ENCODE results near the gene DSCAML1. TPM values are rescaled to one million over a fixed set of nuclear protein-coding genes. Genes with fewer than 3 reads are reported as not detected.

Gene DSCAML1
- total RNA-seq, 4 donors from 2014 or later, result 0.29 to 29.1 (median 3.4) TPM

DNA sequence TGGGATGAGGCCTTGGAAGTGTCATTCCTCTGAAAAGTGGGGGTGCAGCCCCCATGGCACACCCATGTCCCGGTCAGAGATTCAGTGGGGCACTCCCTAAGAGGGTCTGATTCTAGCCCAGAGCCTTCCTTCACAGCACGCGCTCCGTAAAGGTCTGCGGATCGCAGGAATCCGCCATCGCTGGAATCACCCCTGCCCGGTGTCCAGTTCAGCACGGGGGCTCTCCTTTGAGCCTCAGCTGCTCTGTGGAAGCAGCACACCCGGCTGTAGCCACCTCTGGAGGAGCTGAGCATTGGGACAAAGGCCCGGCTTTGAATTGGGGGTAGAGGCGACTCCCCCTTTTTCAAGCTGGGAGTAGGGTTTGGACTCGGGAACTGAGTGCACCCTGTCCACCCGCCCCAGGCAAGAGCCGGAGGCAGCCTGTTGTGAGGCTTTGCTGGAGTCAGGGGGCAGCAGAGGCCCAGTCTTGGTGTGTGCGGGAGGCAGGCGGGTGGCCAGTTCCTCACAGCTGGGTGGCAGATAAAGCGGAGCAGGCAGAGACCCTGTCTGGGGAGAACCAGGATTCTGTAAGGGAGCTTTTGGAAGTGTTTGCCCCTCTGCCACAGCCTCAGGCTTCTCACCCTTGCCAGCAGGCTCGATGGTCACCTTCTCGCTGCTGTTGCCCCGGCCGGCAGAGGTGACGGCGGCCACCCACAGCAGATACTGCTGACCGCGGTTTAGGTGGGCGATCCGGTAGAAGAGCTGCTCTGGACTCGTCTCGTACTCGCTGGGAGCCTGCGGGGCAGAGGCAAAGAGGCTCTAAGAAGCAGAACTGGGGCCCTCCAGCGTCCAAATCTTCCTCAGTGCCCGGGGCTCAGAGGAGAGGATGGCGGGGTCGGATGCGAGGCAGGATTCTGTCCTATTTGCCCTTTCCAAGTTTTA, 353.5 kb downstream of the DSCAML1 start:
- Histone ChIP-seq H3K27me3 (no peaks in the 10 kb centered on the region), H3K9me3 (no peaks in the 10 kb centered on the region), H3K4me1 (no peaks in the 10 kb centered on the region), H3K36me3 (no peaks in the 10 kb centered on the region), H3K4me3 (no peak overlapping the region), H3K27ac (no peak overlapping the region)
- TF ChIP-seq POLR2A (IDR thresholded peaks at IDR 0.05), result no peak
- TF ChIP-seq, protein P1, sequence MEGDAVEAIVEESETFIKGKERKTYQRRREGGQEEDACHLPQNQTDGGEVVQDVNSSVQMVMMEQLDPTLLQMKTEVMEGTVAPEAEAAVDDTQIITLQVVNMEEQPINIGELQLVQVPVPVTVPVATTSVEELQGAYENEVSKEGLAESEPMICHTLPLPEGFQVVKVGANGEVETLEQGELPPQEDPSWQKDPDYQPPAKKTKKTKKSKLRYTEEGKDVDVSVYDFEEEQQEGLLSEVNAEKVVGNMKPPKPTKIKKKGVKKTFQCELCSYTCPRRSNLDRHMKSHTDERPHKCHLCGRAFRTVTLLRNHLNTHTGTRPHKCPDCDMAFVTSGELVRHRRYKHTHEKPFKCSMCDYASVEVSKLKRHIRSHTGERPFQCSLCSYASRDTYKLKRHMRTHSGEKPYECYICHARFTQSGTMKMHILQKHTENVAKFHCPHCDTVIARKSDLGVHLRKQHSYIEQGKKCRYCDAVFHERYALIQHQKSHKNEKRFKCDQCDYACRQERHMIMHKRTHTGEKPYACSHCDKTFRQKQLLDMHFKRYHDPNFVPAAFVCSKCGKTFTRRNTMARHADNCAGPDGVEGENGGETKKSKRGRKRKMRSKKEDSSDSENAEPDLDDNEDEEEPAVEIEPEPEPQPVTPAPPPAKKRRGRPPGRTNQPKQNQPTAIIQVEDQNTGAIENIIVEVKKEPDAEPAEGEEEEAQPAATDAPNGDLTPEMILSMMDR (IDR thresholded peaks at IDR 0.05), result peak; percentile 31 to 45 (median 36)
- intact Hi-C loops (cut with DNase I; ENCODE audit: low total_unique reads), result no loop called here
- peak in 1 of 2 donors; percentile 62 for DNase-seq

DNA sequence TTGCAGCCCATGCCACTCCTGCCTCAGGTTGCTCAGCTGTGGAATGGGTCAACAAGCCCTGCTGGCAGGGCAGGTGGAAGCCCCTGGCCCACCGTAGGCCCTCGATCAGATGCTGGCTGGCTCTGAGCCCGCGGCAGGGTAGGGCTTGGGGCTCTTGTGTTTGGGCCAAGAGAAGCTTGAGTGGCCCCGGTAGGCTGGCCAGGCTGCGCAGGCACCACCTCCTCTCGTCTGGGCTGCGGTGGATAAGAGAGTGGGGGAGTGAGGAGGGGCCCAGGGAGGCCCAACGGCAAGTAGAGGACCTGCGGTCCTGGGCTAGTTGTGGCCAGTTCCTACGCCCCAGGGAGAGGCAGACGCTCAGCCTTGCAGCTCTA, 354.2 kb downstream of the DSCAML1 start:
- intact Hi-C loops (cut with DNase I; ENCODE audit: low total_unique reads), result no loop called here
- H3K27me3 ChIP-seq, result no peaks in the 10 kb centered on the region

DNA sequence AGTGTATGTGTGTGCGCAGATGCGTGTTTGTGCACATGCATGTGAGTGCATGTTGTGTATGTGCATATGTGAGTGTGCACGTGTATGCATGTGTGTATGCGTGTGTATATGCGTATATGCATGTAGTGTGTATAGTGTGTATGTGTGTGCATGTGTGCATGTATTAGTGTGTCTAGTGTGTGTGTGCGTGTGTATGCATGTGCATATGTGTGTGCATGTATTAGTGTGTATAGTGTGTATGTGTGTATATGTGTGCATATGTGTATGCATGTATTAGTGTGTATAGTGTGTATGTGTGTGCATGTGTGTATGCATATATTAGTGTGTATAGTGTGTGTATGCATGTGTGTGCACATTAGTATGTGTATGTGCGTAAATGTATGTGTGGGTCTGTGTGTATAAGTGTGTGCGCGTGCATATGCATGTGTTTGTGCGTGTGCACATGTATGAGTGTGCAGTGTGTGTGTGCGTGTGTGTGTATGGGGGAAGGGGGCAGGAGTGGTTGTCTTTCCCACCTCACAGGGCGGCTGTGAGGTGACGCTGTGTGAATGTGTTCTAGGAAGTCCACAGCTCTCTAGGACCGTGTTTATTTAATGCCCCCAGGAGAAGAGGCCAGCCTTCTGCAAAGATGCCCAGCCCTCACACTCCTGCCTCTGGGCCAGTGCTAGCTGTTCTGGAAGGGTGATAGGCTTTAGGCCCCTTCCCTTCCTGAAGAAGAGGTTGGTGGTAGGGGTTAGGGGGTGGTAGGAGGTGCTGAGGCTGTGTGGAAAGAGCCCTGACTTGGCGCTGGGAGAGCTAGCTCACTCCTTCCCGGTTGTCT, 354.8 kb downstream of the DSCAML1 start:
- TF ChIP-seq POLR2A (IDR thresholded peaks at IDR 0.05), result no peak
- TF ChIP-seq, protein P1 (IDR thresholded peaks at IDR 0.05), result no peak
- Histone ChIP-seq H3K4me1 (no peaks in the 10 kb centered on the region), H3K9me3 (no peaks in the 10 kb centered on the region), H3K36me3 (no peaks in the 10 kb centered on the region), H3K27me3 (no peaks in the 10 kb centered on the region), H3K4me3 (no peak overlapping the region), H3K27ac (no peak overlapping the region)
- DNase-seq, result no peak
- intact Hi-C loops (cut with DNase I; ENCODE audit: low total_unique reads), result no loop called here

More for the DNA sequence above, 354.2 kb downstream of the DSCAML1 start:
- Histone ChIP-seq H3K4me3 (no peak overlapping the region), H3K9me3 (no peaks in the 10 kb centered on the region), H3K27ac (no peak overlapping the region), H3K36me3 (no peaks in the 10 kb centered on the region), H3K4me1 (no peaks in the 10 kb centered on the region)
- no peak for DNase-seq
- no peak for TF ChIP-seq POLR2A (IDR thresholded peaks at IDR 0.05)
- TF ChIP-seq, protein P1 (IDR thresholded peaks at IDR 0.05), result no peak

DNA sequence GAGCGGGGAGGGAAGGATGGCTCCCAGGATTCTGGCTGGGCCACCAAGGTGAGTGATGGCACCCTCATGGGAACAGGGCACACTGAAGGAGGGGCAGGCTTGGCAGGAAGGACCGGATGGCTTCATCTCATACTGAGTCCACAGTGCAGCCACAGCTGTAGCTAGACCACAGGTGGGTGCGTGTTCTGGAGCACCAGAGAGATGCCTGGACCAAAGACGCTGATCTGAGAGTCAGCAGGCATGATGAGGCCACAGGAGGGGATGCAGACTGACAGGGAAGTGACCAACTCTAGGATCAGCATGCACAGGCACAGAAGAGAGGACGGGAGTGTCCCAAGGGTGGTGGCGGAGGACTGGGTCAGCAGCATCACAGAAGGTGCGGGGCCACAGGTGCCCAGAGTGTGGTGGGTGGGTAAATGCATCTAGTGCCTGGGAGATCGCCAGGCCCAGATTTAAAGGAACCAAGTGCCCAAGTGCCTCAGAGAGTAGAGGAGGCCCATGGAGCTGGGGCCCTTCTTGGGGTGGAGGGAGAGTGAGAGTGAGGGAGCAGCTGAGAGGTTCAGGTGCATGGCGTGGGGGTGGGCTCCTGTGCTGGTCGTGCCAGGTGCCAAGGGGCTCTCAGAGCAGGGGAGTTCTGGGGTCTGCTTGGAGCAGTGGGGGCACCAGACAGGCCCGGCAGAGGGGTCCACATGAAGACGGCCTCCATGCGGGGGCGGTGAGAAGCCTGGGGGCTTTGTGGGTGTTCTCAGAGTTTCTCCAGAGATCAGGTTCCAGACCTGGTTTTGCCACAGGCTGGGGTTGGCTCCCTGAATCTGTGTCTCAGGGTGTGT, 355.7 kb downstream of the DSCAML1 start:
- no peaks in the 10 kb centered on the region for H3K9me3 ChIP-seq
- no peaks in the 10 kb centered on the region for H3K36me3 ChIP-seq
- no peak for DNase-seq
- H3K27me3 ChIP-seq, result no peaks in the 10 kb centered on the region
- intact Hi-C loops (cut with DNase I; ENCODE audit: low total_unique reads), result no loop called here
- H3K4me3 ChIP-seq, result no peak overlapping the region
- H3K4me1 ChIP-seq, result no peaks in the 10 kb centered on the region
- TF ChIP-seq, protein P1 (IDR thresholded peaks at IDR 0.05), result no peak
- TF ChIP-seq POLR2A (IDR thresholded peaks at IDR 0.05), result no peak
- no peak overlapping the region for H3K27ac ChIP-seq

Measured in uterus (tissue), 4 donors.